AG10803 (cell line): ENCODE measurements around the gene TTC28.
"Not testable (repeated sequence)": the region's sequence is repeated elsewhere in the genome, so short reads cannot be mapped to it uniquely, and the experiment has no call there.

Experiments used
- DNase-seq: peaks from one replicate; pipeline ENCODE4 v3.0.0; 2010; ENCODE audit warnings: low read depth
- H3K4me3 ChIP-seq: 2 replicates; pipeline ENCODE4 v1.5.1; 2011; ENCODE audit warnings: mild to moderate bottlenecking, low read length, control low read depth
- CTCF ChIP-seq: conservative IDR thresholded peaks from 2 replicates; pipeline ENCODE4 v1.5.1; 2011; ENCODE audit warnings: mild to moderate bottlenecking, low read length, control low read depth, inconsistent platforms

Gene TTC28

DNA sequence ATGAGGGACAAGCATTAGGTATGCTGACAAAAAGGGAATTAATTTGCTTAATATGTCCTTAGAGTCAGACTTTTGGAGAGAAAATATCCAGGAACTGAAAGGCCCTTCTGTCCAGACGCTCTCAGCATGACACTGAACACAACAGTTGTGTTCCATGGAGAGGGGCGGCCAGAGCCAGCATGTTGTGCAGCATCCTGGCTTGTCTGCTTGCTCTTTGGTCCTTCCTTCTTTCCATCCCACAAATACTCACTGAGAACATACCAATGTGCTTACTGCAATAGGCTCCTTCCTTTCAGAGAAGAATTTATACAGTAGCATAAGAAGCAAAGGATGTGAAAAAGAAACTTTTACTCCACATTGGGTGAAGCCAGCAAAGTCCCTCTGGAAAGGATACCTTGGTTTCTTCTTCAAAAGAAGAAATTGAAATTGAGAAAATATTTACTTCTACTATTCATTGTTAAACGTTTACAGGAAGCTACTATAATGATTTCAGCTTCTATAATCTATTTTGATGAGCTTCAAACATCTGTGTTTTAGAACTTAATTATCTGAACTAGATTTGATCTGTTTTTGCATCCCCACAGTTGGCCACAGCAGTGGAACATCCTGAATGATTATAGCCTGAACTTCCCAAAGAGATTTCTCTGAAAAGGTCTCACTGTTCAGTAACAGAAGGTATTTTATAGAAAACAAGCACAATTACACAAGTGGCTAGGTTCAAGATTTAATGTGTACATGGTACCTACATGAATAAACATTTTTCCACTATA is 456.5 kb downstream of the TTC28 start:
- no peak for TF ChIP-seq CTCF
- H3K4me3 ChIP-seq = no peak overlapping the region
- DNase-seq = peak; percentile 60

DNA sequence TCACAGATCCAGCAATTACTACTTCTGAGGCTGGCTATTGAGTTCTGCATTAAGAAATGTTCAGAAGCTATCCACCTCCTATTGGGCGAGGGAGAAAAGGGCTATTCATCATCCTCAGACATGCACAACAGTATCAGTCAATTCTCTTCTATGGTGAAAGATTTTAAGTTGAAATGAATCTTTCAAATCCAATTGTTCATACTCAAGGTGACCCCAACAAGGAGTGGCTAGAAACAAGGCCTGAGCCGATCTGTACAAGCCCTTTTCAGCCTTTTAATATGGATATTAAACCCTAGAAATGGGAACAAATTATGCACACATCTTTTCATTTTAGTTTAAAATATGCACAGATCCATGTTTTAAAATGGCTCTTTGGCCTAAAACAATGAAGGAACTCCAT is 457.1 kb downstream of the TTC28 start:
- TF ChIP-seq CTCF = no peak
- DNase-seq = no peak
- no peak overlapping the region for H3K4me3 ChIP-seq

- DNase-seq = no peak
- TF ChIP-seq CTCF = no peak
- H3K4me3 ChIP-seq = no peak overlapping the region
These were observed 457.6 kb downstream of the TTC28 start for GRCh38 chr22:28222052-28222451.

GRCh38 chr22:28220626-28221363 is 458.8 kb downstream of the TTC28 start:
- DNase-seq = no peak
- TF ChIP-seq CTCF = no peak
- no peak overlapping the region for H3K4me3 ChIP-seq

GRCh38 chr22:28217277-28217676 is 462.4 kb downstream of the TTC28 start:
- H3K4me3 ChIP-seq = no peak overlapping the region
- no peak for DNase-seq
- TF ChIP-seq CTCF = no peak

DNA sequence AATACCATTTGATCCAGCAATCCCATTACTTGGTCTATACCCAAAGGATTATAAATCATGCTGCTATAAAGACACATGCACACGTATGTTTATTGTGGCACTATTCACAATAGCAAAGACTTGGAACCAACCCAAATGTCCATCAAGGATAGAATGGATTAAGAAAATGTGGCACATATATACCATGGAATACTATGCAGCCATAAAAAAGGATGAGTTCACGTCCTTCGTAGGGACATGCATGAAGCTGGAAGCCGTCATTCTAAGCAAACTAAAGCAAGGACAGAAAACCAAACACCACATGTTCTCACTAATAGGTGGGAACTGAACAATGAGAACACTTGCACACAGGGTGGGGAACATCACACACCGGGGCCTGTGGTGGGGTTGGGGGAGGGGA is 464.9 kb downstream of the TTC28 start:
- DNase-seq, H3K4me3 ChIP-seq: not testable (repeated sequence)

DNA sequence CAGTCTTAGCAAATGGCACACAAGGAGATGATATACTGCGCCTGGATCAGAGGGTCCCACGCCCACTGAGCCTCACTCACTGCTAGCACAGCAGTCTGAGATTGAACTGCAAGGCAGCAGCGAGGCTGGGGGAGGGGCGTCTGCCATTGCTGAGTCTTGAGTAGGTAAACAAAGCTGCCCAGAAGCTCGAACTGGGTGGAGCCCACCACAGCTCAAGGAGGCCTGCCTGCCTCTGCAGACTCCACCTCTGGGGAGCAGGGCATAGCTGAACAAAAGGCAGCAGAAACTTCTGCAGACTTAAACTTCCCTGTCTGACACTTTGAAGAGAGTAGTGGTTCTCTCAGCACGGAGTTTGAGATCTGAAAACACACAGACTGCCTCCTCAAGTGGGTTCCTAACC is 470.2 kb downstream of the TTC28 start:
- H3K4me3 ChIP-seq, DNase-seq: not testable (repeated sequence)

GRCh38 chr22:28208787-28209186 is 470.9 kb downstream of the TTC28 start:
- no peak overlapping the region for H3K4me3 ChIP-seq
- TF ChIP-seq CTCF = no peak
- DNase-seq = no peak
